GM12878 (cell line): ENCODE data around the gene STX19.

Experiments used
- BCLAF1 ChIP-seq: fragments of 450-650 bp; IDR thresholded peaks from 2 replicates; pipeline ENCODE4 v1.6.1; 2017; ENCODE audit warnings: antibody characterized with exemption, mild to moderate bottlenecking, moderate library complexity
- CEBPB ChIP-seq, 2 experiments: fragments of 150-350 bp in 1 of 2; IDR thresholded peaks; 2 replicates each; pipeline ENCODE4 v1.6.1; 2012 to 2014; ENCODE audit warnings: low read depth in 2 of 2, low read length in 2 of 2, borderline replicate concordance in 1 of 2, inconsistent platforms in 1 of 2
- CHD2 ChIP-seq: IDR thresholded peaks from 2 replicates; pipeline ENCODE4 v1.6.1; 2011; ENCODE audit warnings: low read depth, low read length, improper control_type of control experiment, borderline replicate concordance
- CTCF ChIP-seq, 3 experiments: IDR thresholded peaks in 2 of 3; conservative IDR thresholded peaks in 1 of 3; 2 replicates each; pipeline ENCODE4 v1.5.1; 2011; ENCODE audit warnings: low read depth in 3 of 3, low read length in 3 of 3, mild to moderate bottlenecking in 3 of 3, control low read depth in 2 of 3, moderate library complexity in 2 of 3, inconsistent platforms in 1 of 3, mixed read lengths in 1 of 3; ENCODE audit not compliant: control insufficient read depth in 2 of 3, insufficient read depth in 1 of 3; ENCODE audit errors: extremely low read depth in 1 of 3
- EZH2 ChIP-seq: IDR thresholded peaks from 2 replicates; pipeline ENCODE4 v1.6.1; 2012; ENCODE audit warnings: low read depth, mild to moderate bottlenecking, control low read depth, inconsistent platforms, low read length, borderline replicate concordance; ENCODE audit not compliant: control insufficient read depth
- HDAC2 ChIP-seq: fragments of 200-600 bp; sonication (generic); IDR thresholded peaks from 2 replicates; pipeline ENCODE4 v1.6.1; 2017
- MAX ChIP-seq: IDR thresholded peaks from 2 replicates; pipeline ENCODE4 v1.6.1; 2012; ENCODE audit warnings: low read depth, low read length, improper control_type of control experiment
- NR2C2 ChIP-seq: IDR thresholded peaks from 2 replicates; pipeline ENCODE4 v1.6.1; 2011; ENCODE audit warnings: borderline replicate concordance, low read depth; ENCODE audit not compliant: control insufficient read depth, insufficient read length
- PBX3 ChIP-seq: IDR thresholded peaks from 2 replicates; pipeline ENCODE4 v1.6.1; 2011; ENCODE audit warnings: mild to moderate bottlenecking, low read depth, low read length, moderate library complexity; ENCODE audit not compliant: insufficient replicate concordance
- POLR2AphosphoS5 ChIP-seq: IDR thresholded peaks from 2 replicates; pipeline ENCODE4 v1.6.1; 2011; ENCODE audit warnings: mild to moderate bottlenecking, low read length, inconsistent platforms
- SP1 ChIP-seq: IDR thresholded peaks from one replicate; pipeline ENCODE4 v1.6.1; 2011; ENCODE audit warnings: low read depth, low read length
- SREBF2 ChIP-seq: IDR thresholded peaks from 2 replicates; pipeline ENCODE4 v1.6.1; 2012; ENCODE audit warnings: mild to moderate bottlenecking, low read length
- TBL1XR1 ChIP-seq: IDR thresholded peaks from 2 replicates; pipeline ENCODE4 v1.6.1; 2012; ENCODE audit warnings: low read depth, low read length, improper control_type of control experiment
- ZNF207 ChIP-seq: fragments of 450-650 bp; IDR thresholded peaks from 2 replicates; pipeline ENCODE4 v1.6.1; 2014; ENCODE audit warnings: antibody characterized with exemption, mild to moderate bottlenecking, borderline replicate concordance

- no peak for TF ChIP-seq TBL1XR1
- no peak for TF ChIP-seq EZH2
- no peak for TF ChIP-seq SREBF2
- no peak for TF ChIP-seq NR2C2
- TF ChIP-seq CTCF (IDR thresholded peaks at IDR 0.05 in 2 of 3, conservative IDR thresholded peaks at IDR 0.05 in 1 of 3; ENCODE audit: control insufficient read depth in 2 of 3, extremely low read depth in 1 of 3, insufficient read depth in 1 of 3, low read depth in 3 of 3, low read length in 3 of 3) = peak; percentile 78 to 90 (median 84)
- no peak for TF ChIP-seq SP1
- no peak for TF ChIP-seq CHD2
- TF ChIP-seq CEBPB (IDR thresholded peaks at IDR 0.05; ENCODE audit: borderline replicate concordance in 1 of 2, low read depth in 2 of 2, low read length in 2 of 2) = no peak
- TF ChIP-seq PBX3 = no peak
- TF ChIP-seq MAX = no peak
- TF ChIP-seq POLR2AphosphoS5 = no peak
- no peak for TF ChIP-seq HDAC2
- TF ChIP-seq BCLAF1 = no peak
- no peak for TF ChIP-seq ZNF207
Measured at GRCh38 chr3:94004301-94004910, 24.0 kb downstream of the STX19 start.
